B cell (primary cell): ENCODE measurements around the gene SLC22A17. TPM values are rescaled to one million over a fixed set of nuclear protein-coding genes. Genes with fewer than 3 reads are reported as not detected.

ENCODE experiments used
- ATAC-seq: fragments of 200-7000 bp; cut with Tn5 transposase; one replicate; pipeline ENCODE4 v1.10.0; 2021; ENCODE audit warnings: low read depth, mild to moderate bottlenecking, moderate number of reproducible peaks, moderate library complexity
- CTCF ChIA-PET: fragments of 350-600 bp; sonication (Branson Sonifier 250); formaldehyde crosslinking; loops from one replicate; lab custom pipeline; 2021; ENCODE audit warnings: antibody characterized with exemption, inconsistent platforms; lab: Charles Lee
- POLR2A ChIA-PET: fragments of 350-600 bp; sonication (Branson Sonifier 250); formaldehyde crosslinking; loops from one replicate; lab custom pipeline; 2021; ENCODE audit warnings: antibody characterized with exemption; lab: Charles Lee
- DNase-seq: peaks from one replicate; pipeline ENCODE4 v3.0.0; 2013
- H2AFZ ChIP-seq: 2 replicates; pipeline ENCODE4 v1.6.1; 2012; ENCODE audit warnings: mild to moderate bottlenecking, low read depth, low read length; ENCODE audit not compliant: insufficient read depth, poor library complexity, severe bottlenecking
- H3K27ac ChIP-seq, 2 donors: 1 replicate in 1 of 2; 2 replicates in 1 of 2; pipeline ENCODE4 v1.5.1; 2012 to 2013; ENCODE audit warnings: low read length in 2 of 2, mild to moderate bottlenecking in 2 of 2, moderate library complexity in 1 of 2
- H3K27me3 ChIP-seq, 4 experiments: fragments of 200-600 bp in 1 of 4; sonication (generic) in 1 of 4; replicated peaks in 1 of 4; 1 replicate in 2 of 4; 2 replicates in 2 of 4; pipeline versions ENCODE4 v1.6.1 to v1.7.0; 2013 to 2016; ENCODE audit warnings: low read length in 3 of 4, mild to moderate bottlenecking in 2 of 4, mixed read lengths in 1 of 4, moderate library complexity in 1 of 4; ENCODE audit not compliant: insufficient read depth in 4 of 4, control insufficient read depth in 3 of 4; ENCODE audit errors: control extremely low read depth in 1 of 4
- H3K36me3 ChIP-seq, 2 experiments: replicated peaks in 1 of 2; 1 replicate in 1 of 2; 2 replicates in 1 of 2; pipeline versions ENCODE4 v1.6.1 to v1.7.1; 2013; ENCODE audit warnings: low read length in 1 of 2; ENCODE audit not compliant: insufficient read depth in 2 of 2, control insufficient read depth in 1 of 2; ENCODE audit errors: control extremely low read depth in 1 of 2, extremely low read depth in 1 of 2
- H3K4me1 ChIP-seq, 2 donors: fragments of 200-600 bp in 1 of 2; sonication (generic) in 1 of 2; 1 replicate in 1 of 2; 2 replicates in 1 of 2; pipeline versions ENCODE4 v1.5.1 to v1.6.1; 2013 to 2017; ENCODE audit warnings: low read length in 2 of 2; ENCODE audit not compliant: control insufficient read depth in 2 of 2, insufficient read depth in 2 of 2
- H3K4me2 ChIP-seq: replicated peaks from 2 replicates; pipeline ENCODE3; 2012; ENCODE audit warnings: mild to moderate bottlenecking, low read depth, low read length; ENCODE audit not compliant: poor library complexity, severe bottlenecking
- H3K4me3 ChIP-seq, 5 experiments: fragments of 200-600 bp in 1 of 5; sonication (generic) in 1 of 5; 1 replicate in 3 of 5; 2 replicates in 2 of 5; pipeline versions ENCODE4 v1.5.1 to v1.7.0; 2011 to 2016; ENCODE audit warnings: low read length in 4 of 5, mild to moderate bottlenecking in 4 of 5, low read depth in 2 of 5, control low read depth in 1 of 5, moderate library complexity in 1 of 5; ENCODE audit not compliant: insufficient read depth in 1 of 5; ENCODE audit errors: control extremely low read depth in 1 of 5, extremely low read depth in 1 of 5
- H3K79me2 ChIP-seq: fragments of 200-600 bp; sonication (generic); one replicate; pipeline ENCODE4 v1.6.0; 2016; ENCODE audit warnings: low read length; ENCODE audit not compliant: control insufficient read depth, insufficient read depth
- H3K9ac ChIP-seq: fragments of 200-600 bp; sonication (generic); 2 replicates; pipeline ENCODE4 v1.6.1; 2017; ENCODE audit warnings: mild to moderate bottlenecking, low read length, moderate library complexity
- H3K9me3 ChIP-seq, 3 donors: one replicate each; pipeline versions ENCODE4 v1.6.1 to v1.7.1; 2013; ENCODE audit warnings: low read length in 2 of 3; ENCODE audit not compliant: control insufficient read depth in 2 of 3, insufficient read depth in 1 of 3; ENCODE audit errors: control extremely low read depth in 1 of 3
- H4K20me1 ChIP-seq: 2 replicates; pipeline ENCODE4 v1.6.0; 2012; ENCODE audit warnings: mild to moderate bottlenecking, low read length; ENCODE audit not compliant: insufficient read depth, control insufficient read depth, poor library complexity, severe bottlenecking
- H3K27ac Mint-ChIP-seq: one replicate; pipeline ENCODE4 v1.8.0; 2021; ENCODE audit warnings: mixed read lengths
- H3K27me3 Mint-ChIP-seq: one replicate; pipeline ENCODE4 v1.8.0; 2021; ENCODE audit warnings: mixed read lengths
- H3K4me1 Mint-ChIP-seq: one replicate; pipeline ENCODE4 v1.8.0; 2021; ENCODE audit warnings: mixed read lengths
- H3K4me3 Mint-ChIP-seq: one replicate; pipeline ENCODE4 v1.8.0; 2021; ENCODE audit warnings: mixed read lengths
- H3K9me3 Mint-ChIP-seq: one replicate; pipeline ENCODE4 v1.8.0; 2022; ENCODE audit warnings: mixed read lengths; ENCODE audit not compliant: insufficient read depth
- CTCF ChIP-seq: fragments of 200-600 bp; IDR thresholded peaks from one replicate; pipeline ENCODE4 v1.8.0; 2022; ENCODE audit warnings: antibody characterized with exemption, mild to moderate bottlenecking
- EZH2 ChIP-seq: IDR thresholded peaks from 2 replicates; pipeline ENCODE4 v1.6.1; 2012; ENCODE audit warnings: borderline replicate concordance, low read depth, mild to moderate bottlenecking, moderate library complexity, low read length; ENCODE audit not compliant: insufficient read depth, poor library complexity, severe bottlenecking
- WGBS: methylation state at CpG from one replicate; pipeline ENCODE4 v1.1.5; 2013; ENCODE audit warnings: missing lambda C conversion rate; ENCODE audit not compliant: insufficient coverage; 5-methylcytosine and 5-hydroxymethylcytosine counted together
- intact Hi-C: fragments of 100-400 bp; cut with micrococcal nuclease; formaldehyde crosslinking; loops from one replicate; pipeline ENCODE4 v1.10.0; 2022
- polyA plus RNA-seq: library from polyadenylated mRNA; depleted of rRNA; stranded (reverse); fragments of >200 nt; gene quantifications from 2 replicates; pipeline ENCODE4 v1.2.3, GENCODE V29; 2012
- total RNA-seq, 2 donors: library from RNA; stranded (reverse); fragments of 120-200 nt in 1 of 2; gene quantifications; 1 replicate in 1 of 2; 2 replicates in 1 of 2; pipeline versions ENCODE4 v1.2.3 to v1.2.4, GENCODE V29; 2013 to 2022

Gene SLC22A17
- total and polyA plus RNA-seq, 2 donors (not counting 1 experiment from before 2014, with no cell fraction given), result 0.89 to 0.92 TPM

- no peaks in the 10 kb centered on the region for H3K36me3 ChIP-seq
- peaks cover 0 to 12% (median 0%) of the 10 kb centered on the region in 4 experiments for H3K27me3 ChIP-seq
- no peak overlapping the region for H3K27ac ChIP-seq
- H3K4me3 Mint-ChIP-seq, result no peak overlapping the region
- H3K4me2 ChIP-seq, result no peak overlapping the region
- ChIA-PET POLR2A (no interaction called here), CTCF (interaction anchor here (2.6 kb wide), 1 partner anchor 10 kb away, joined by 13 read pairs; no protein-coding TSS in a partner anchor)
- intact Hi-C loops, result no loop called here
- H3K4me3 ChIP-seq, result no peak overlapping the region
- WGBS, result 77% methylated on average over 12 of the region's 12 CpGs
- ATAC-seq, result no peak
- peaks cover 36% of the 10 kb centered on the region for H3K27me3 Mint-ChIP-seq
- no peak for TF ChIP-seq EZH2
- TF ChIP-seq CTCF, result no peak
- H3K9ac ChIP-seq, result no peak overlapping the region
- no peak overlapping the region for H2AFZ ChIP-seq
- no peaks in the 10 kb centered on the region for H3K9me3 ChIP-seq
- no peak for DNase-seq
- H3K9me3 Mint-ChIP-seq, result no peaks in the 10 kb centered on the region
- H3K4me1 ChIP-seq, result no peaks in the 10 kb centered on the region
- no peaks in the 10 kb centered on the region for H3K79me2 ChIP-seq
- H4K20me1 ChIP-seq, result no peaks in the 10 kb centered on the region
- H3K27ac Mint-ChIP-seq, result peak overlapping the region; percentile 29
- H3K4me1 Mint-ChIP-seq, result no peaks in the 10 kb centered on the region
Observed at GRCh38 chr14:23389396-23389795, 36.7 kb upstream of the SLC22A17 start.

GRCh38 chr14:23388996-23389395, 36.3 kb upstream of the SLC22A17 start:
- peaks cover 0 to 12% (median 0%) of the 10 kb centered on the region in 4 experiments for H3K27me3 ChIP-seq
- H3K4me1 ChIP-seq, result no peaks in the 10 kb centered on the region
- intact Hi-C loops, result no loop called here
- CTCF ChIA-PET, result interaction anchor here (2.6 kb wide), 1 partner anchor 9 kb away, joined by 13 read pairs; no protein-coding TSS in a partner anchor
- H2AFZ ChIP-seq, result no peak overlapping the region
- Mint-ChIP-seq H3K27ac (no peak overlapping the region), H3K27me3 (peaks cover 32% of the 10 kb centered on the region), H3K9me3 (no peaks in the 10 kb centered on the region), H3K4me1 (no peaks in the 10 kb centered on the region), H3K4me3 (no peak overlapping the region)
- H3K4me2 ChIP-seq, result no peak overlapping the region
- TF ChIP-seq CTCF, result no peak
- H4K20me1 ChIP-seq, result no peaks in the 10 kb centered on the region
- ATAC-seq, result no peak
- no peaks in the 10 kb centered on the region for H3K36me3 ChIP-seq
- no peaks in the 10 kb centered on the region for H3K9me3 ChIP-seq
- 100% methylated on average over 2 of the region's 8 CpGs for WGBS
- no peak overlapping the region for H3K9ac ChIP-seq
- no peaks in the 10 kb centered on the region for H3K79me2 ChIP-seq
- H3K4me3 ChIP-seq, result no peak overlapping the region
- DNase-seq, result no peak
- no peak overlapping the region for H3K27ac ChIP-seq
- POLR2A ChIA-PET, result no interaction called here
